Stomach smooth muscle (tissue), 2 donors: Measurements from ENCODE around the gene UEVLD.
"Not testable (repeated sequence)": the region's sequence is repeated elsewhere in the genome, so short reads cannot be mapped to it uniquely, and the experiment has no call there.

Source experiments
- H3K27ac ChIP-seq: one replicate; pipeline ENCODE4 v1.7.0; 2013; ENCODE audit warnings: mild to moderate bottlenecking, low read length, inconsistent platforms
- H3K27me3 ChIP-seq, 2 donors: one replicate each; pipeline ENCODE4 v1.7.0; 2013; ENCODE audit warnings: low read length in 2 of 2; ENCODE audit not compliant: insufficient read depth in 2 of 2, control insufficient read depth in 1 of 2
- H3K36me3 ChIP-seq, 2 donors: one replicate each; pipeline ENCODE4 v1.7.0; 2013; ENCODE audit warnings: low read length in 2 of 2; ENCODE audit not compliant: control insufficient read depth in 2 of 2, insufficient read depth in 2 of 2
- H3K4me1 ChIP-seq: one replicate; pipeline ENCODE4 v1.7.0; 2013; ENCODE audit warnings: low read length; ENCODE audit not compliant: control insufficient read depth, insufficient read depth
- H3K4me3 ChIP-seq, 2 donors: one replicate each; pipeline ENCODE4 v1.7.0; 2013; ENCODE audit warnings: low read length in 2 of 2
- H3K9ac ChIP-seq, 2 donors: one replicate each; pipeline ENCODE4 v1.7.0; 2013; ENCODE audit warnings: low read length in 2 of 2, mild to moderate bottlenecking in 1 of 2
- H3K9me3 ChIP-seq, 2 donors: one replicate each; pipeline ENCODE4 v1.7.0; 2013; ENCODE audit warnings: low read length in 2 of 2; ENCODE audit not compliant: control insufficient read depth in 2 of 2
- donor health status: healthy.
- donor health status: Pancreatic carcinoma.

The UEVLD gene

GRCh38 chr11:18614667-18615066 lies 26.1 kb upstream of the UEVLD start:
- no peak overlapping the region for H3K9ac ChIP-seq
- H3K9me3 ChIP-seq, result no peaks in the 10 kb centered on the region
- peaks cover 24 to 29% of the 10 kb centered on the region in 2 donors for H3K36me3 ChIP-seq
- H3K27me3 ChIP-seq, result no peaks in the 10 kb centered on the region
- no peaks in the 10 kb centered on the region for H3K4me1 ChIP-seq
- no peak overlapping the region for H3K27ac ChIP-seq
- no peak overlapping the region for H3K4me3 ChIP-seq

- no peaks in the 10 kb centered on the region for H3K4me1 ChIP-seq
- H3K27ac ChIP-seq, result no peak overlapping the region
- no peak overlapping the region for H3K9ac ChIP-seq
- peaks cover 31 to 41% of the 10 kb centered on the region in 2 donors for H3K36me3 ChIP-seq
- H3K4me3 ChIP-seq, result no peak overlapping the region
- H3K27me3 ChIP-seq, result no peaks in the 10 kb centered on the region
- H3K9me3 ChIP-seq, result no peaks in the 10 kb centered on the region
These were observed 23.9 kb upstream of the UEVLD start for GRCh38 chr11:18612394-18612793.

- no peak overlapping the region for H3K4me3 ChIP-seq
- no peaks in the 10 kb centered on the region for H3K27me3 ChIP-seq
- H3K4me1 ChIP-seq, result no peaks in the 10 kb centered on the region
- no peak overlapping the region for H3K9ac ChIP-seq
- H3K36me3 ChIP-seq, result peaks cover 31 to 44% of the 10 kb centered on the region in 2 donors
- H3K9me3 ChIP-seq, result no peaks in the 10 kb centered on the region
- H3K27ac ChIP-seq, result no peak overlapping the region
These were observed 22.7 kb upstream of the UEVLD start for GRCh38 chr11:18611196-18611595.

GRCh38 chr11:18608376-18608775 lies 19.8 kb upstream of the UEVLD start:
- Histone ChIP-seq H3K4me1 (no peaks in the 10 kb centered on the region), H3K27me3 (no peaks in the 10 kb centered on the region), H3K4me3 (no peak overlapping the region), H3K9ac (no peak overlapping the region), H3K9me3 (no peaks in the 10 kb centered on the region), H3K27ac (no peak overlapping the region), H3K36me3 (peaks cover 19 to 23% of the 10 kb centered on the region in 2 donors)

GRCh38 chr11:18600915-18601569 lies 12.5 kb upstream of the UEVLD start:
- H3K4me1 ChIP-seq, result no peaks in the 10 kb centered on the region
- peaks cover 4 to 10% of the 10 kb centered on the region in 2 donors for H3K36me3 ChIP-seq
- H3K27me3 ChIP-seq, result no peaks in the 10 kb centered on the region
- no peak overlapping the region for H3K27ac ChIP-seq
- H3K9me3 ChIP-seq, result no peaks in the 10 kb centered on the region
- H3K4me3 ChIP-seq, result no peak overlapping the region
- H3K9ac ChIP-seq, result no peak overlapping the region

GRCh38 chr11:18599739-18600230 lies 11.3 kb upstream of the UEVLD start, which contains the start of gene MISFA:
Gene MISFA, plus strand, starts transcription at chr11:18599789. Its CDS starts 140 bp downstream, at chr11:18599929.
- no peak within 1 kb of the TSS for H3K4me3 ChIP-seq
- H3K27me3 ChIP-seq, result no peaks in the 10 kb centered on the region
- H3K27ac ChIP-seq, result no peak within 1 kb of the TSS
- H3K9ac ChIP-seq, result no peak within 1 kb of the TSS
- H3K4me1 ChIP-seq, result no peaks in the 10 kb centered on the region
- H3K36me3 ChIP-seq, result peaks cover 4 to 14% of the 10 kb centered on the region in 2 donors
- no peaks in the 10 kb centered on the region for H3K9me3 ChIP-seq

- peaks cover 3% of the 10 kb centered on the region for H3K4me1 ChIP-seq
- no peak overlapping the region for H3K27ac ChIP-seq
- no peak overlapping the region for H3K9ac ChIP-seq
- H3K36me3 ChIP-seq, result peaks cover 4 to 14% of the 10 kb centered on the region in 2 donors
- H3K9me3 ChIP-seq, result no peaks in the 10 kb centered on the region
- H3K27me3 ChIP-seq, result no peaks in the 10 kb centered on the region
- no peak overlapping the region for H3K4me3 ChIP-seq
These were observed 6.6 kb upstream of the UEVLD start for GRCh38 chr11:18594999-18595749.

- H3K27ac ChIP-seq, H3K27me3 ChIP-seq, H3K9me3 ChIP-seq, H3K4me3 ChIP-seq, H3K9ac ChIP-seq: not testable (repeated sequence)
- peaks cover 4 to 14% of the 10 kb centered on the region in 2 donors for H3K36me3 ChIP-seq
- H3K4me1 ChIP-seq, result peaks cover 11% of the 10 kb centered on the region
These were observed 5.6 kb upstream of the UEVLD start for GRCh38 chr11:18594088-18594487.

- Histone ChIP-seq H3K4me1 (peaks cover 14% of the 10 kb centered on the region), H3K36me3 (peaks cover 0 to 5% of the 10 kb centered on the region in 2 donors), H3K9me3 (no peaks in the 10 kb centered on the region), H3K27ac (no peak overlapping the region), H3K27me3 (no peaks in the 10 kb centered on the region), H3K9ac (no peak overlapping the region), H3K4me3 (no peak overlapping the region)
These were observed 2.0 kb upstream of the UEVLD start for GRCh38 chr11:18590571-18590970.

- Histone ChIP-seq H3K27ac (no peak overlapping the region), H3K9ac (no peak overlapping the region), H3K9me3 (no peaks in the 10 kb centered on the region), H3K4me1 (no peaks in the 10 kb centered on the region), H3K36me3 (peaks cover 2 to 10% of the 10 kb centered on the region in 2 donors), H3K27me3 (no peaks in the 10 kb centered on the region), H3K4me3 (no peak overlapping the region)
These were observed 6.7 kb downstream of the UEVLD start for GRCh38 chr11:18581825-18582224.
